ENCODE data around the gene EFCAB5. TPM values are rescaled to one million over a fixed set of nuclear protein-coding genes. Genes with fewer than 3 reads are reported as not detected.

Gene EFCAB5
- total RNA-seq, 1 donor from 2014 or later, result 1.2 TPM

GRCh38 chr17:29968271-29968670 is 26.8 kb downstream of the EFCAB5 start:
- Mint-ChIP-seq H3K9me3 (ENCODE audit: unreplicated experiment) (peaks cover 17% of the 10 kb centered on the region), H3K27ac (ENCODE audit: unreplicated experiment) (no peak overlapping the region), H3K27me3 (ENCODE audit: unreplicated experiment) (peaks cover 21% of the 10 kb centered on the region), H3K36me3 (ENCODE audit: unreplicated experiment) (no peaks in the 10 kb centered on the region), H3K4me3 (ENCODE audit: unreplicated experiment) (no peak overlapping the region), H3K4me1 (ENCODE audit: unreplicated experiment) (no peaks in the 10 kb centered on the region)
- TF ChIP-seq CTCF (IDR thresholded peaks at IDR 0.05), result no peak
- no peak for DNase-seq (ENCODE audit: extremely low spot score, unreplicated experiment)

GRCh38 chr17:29972277-29972676 is 30.8 kb downstream of the EFCAB5 start:
- no peaks in the 10 kb centered on the region for H3K4me1 Mint-ChIP-seq (ENCODE audit: unreplicated experiment)
- no peak for TF ChIP-seq CTCF (IDR thresholded peaks at IDR 0.05)
- no peak overlapping the region for H3K4me3 Mint-ChIP-seq (ENCODE audit: unreplicated experiment)
- peaks cover 28% of the 10 kb centered on the region for H3K27me3 Mint-ChIP-seq (ENCODE audit: unreplicated experiment)
- no peak for DNase-seq (ENCODE audit: extremely low spot score, unreplicated experiment)
- no peak overlapping the region for H3K27ac Mint-ChIP-seq (ENCODE audit: unreplicated experiment)
- no peaks in the 10 kb centered on the region for H3K36me3 Mint-ChIP-seq (ENCODE audit: unreplicated experiment)
- peaks cover 3% of the 10 kb centered on the region for H3K9me3 Mint-ChIP-seq (ENCODE audit: unreplicated experiment)

- Mint-ChIP-seq H3K36me3 (ENCODE audit: unreplicated experiment) (no peaks in the 10 kb centered on the region), H3K27ac (ENCODE audit: unreplicated experiment) (no peak overlapping the region), H3K27me3 (ENCODE audit: unreplicated experiment) (peaks cover 32% of the 10 kb centered on the region), H3K9me3 (ENCODE audit: unreplicated experiment) (peaks cover 3% of the 10 kb centered on the region), H3K4me1 (ENCODE audit: unreplicated experiment) (no peaks in the 10 kb centered on the region), H3K4me3 (ENCODE audit: unreplicated experiment) (no peak overlapping the region)
- no peak for DNase-seq (ENCODE audit: extremely low spot score, unreplicated experiment)
- no peak for TF ChIP-seq CTCF (IDR thresholded peaks at IDR 0.05)
Measured at GRCh38 chr17:29973005-29973404, 31.6 kb downstream of the EFCAB5 start.

- H3K9me3 Mint-ChIP-seq (ENCODE audit: unreplicated experiment), result no peaks in the 10 kb centered on the region
- H3K4me3 Mint-ChIP-seq (ENCODE audit: unreplicated experiment), result no peak overlapping the region
- no peaks in the 10 kb centered on the region for H3K36me3 Mint-ChIP-seq (ENCODE audit: unreplicated experiment)
- DNase-seq (ENCODE audit: extremely low spot score, unreplicated experiment), result no peak
- no peak overlapping the region for H3K27ac Mint-ChIP-seq (ENCODE audit: unreplicated experiment)
- no peaks in the 10 kb centered on the region for H3K4me1 Mint-ChIP-seq (ENCODE audit: unreplicated experiment)
- H3K27me3 Mint-ChIP-seq (ENCODE audit: unreplicated experiment), result peaks cover 42% of the 10 kb centered on the region
- TF ChIP-seq CTCF (IDR thresholded peaks at IDR 0.05), result no peak
Measured at GRCh38 chr17:29977836-29978235, 36.4 kb downstream of the EFCAB5 start.

GRCh38 chr17:29980261-29980660 is 38.8 kb downstream of the EFCAB5 start:
- peaks cover 50% of the 10 kb centered on the region for H3K27me3 Mint-ChIP-seq (ENCODE audit: unreplicated experiment)
- H3K4me3 Mint-ChIP-seq (ENCODE audit: unreplicated experiment), result no peak overlapping the region
- H3K9me3 Mint-ChIP-seq (ENCODE audit: unreplicated experiment), result peaks cover 6% of the 10 kb centered on the region
- no peak overlapping the region for H3K27ac Mint-ChIP-seq (ENCODE audit: unreplicated experiment)
- no peak for TF ChIP-seq CTCF (IDR thresholded peaks at IDR 0.05)
- H3K36me3 Mint-ChIP-seq (ENCODE audit: unreplicated experiment), result no peaks in the 10 kb centered on the region
- no peaks in the 10 kb centered on the region for H3K4me1 Mint-ChIP-seq (ENCODE audit: unreplicated experiment)
- no peak for DNase-seq (ENCODE audit: extremely low spot score, unreplicated experiment)

Data from osteocyte (in vitro differentiated cells).